Measurements from ENCODE around the gene TBPL1. TPM values are rescaled to one million over a fixed set of nuclear protein-coding genes. Genes with fewer than 3 reads are reported as not detected.

The TBPL1 gene
- total RNA-seq, 6 donors from 2014 or later = 2.6 to 18.0 (median 9.5) TPM

DNA sequence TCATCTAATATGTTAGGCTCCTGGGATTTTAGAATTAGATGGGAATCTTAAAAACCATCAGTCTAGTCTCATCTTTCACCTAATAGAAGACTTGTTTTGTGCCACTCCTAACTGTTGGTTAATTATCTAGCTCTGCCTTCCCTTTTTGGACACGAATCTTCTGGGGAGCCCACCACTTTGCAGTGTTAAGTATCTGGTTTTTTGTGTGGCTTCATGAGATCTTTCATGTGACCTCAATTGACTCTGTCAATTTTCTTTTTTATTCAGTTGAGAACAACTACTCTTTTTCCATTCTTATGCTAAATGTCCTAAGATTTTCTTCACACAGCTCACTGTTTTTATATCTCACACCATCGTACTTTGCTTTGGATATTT, 16.9 kb downstream of the TBPL1 start:
- no peaks in the 10 kb centered on the region for H3K9me3 ChIP-seq
- ATAC-seq (ENCODE audit: low FRiP score in 2 of 2) (no peak), DNase-seq (no peak)
- H3K36me3 ChIP-seq = no peaks in the 10 kb centered on the region
- TF ChIP-seq, protein P1, sequence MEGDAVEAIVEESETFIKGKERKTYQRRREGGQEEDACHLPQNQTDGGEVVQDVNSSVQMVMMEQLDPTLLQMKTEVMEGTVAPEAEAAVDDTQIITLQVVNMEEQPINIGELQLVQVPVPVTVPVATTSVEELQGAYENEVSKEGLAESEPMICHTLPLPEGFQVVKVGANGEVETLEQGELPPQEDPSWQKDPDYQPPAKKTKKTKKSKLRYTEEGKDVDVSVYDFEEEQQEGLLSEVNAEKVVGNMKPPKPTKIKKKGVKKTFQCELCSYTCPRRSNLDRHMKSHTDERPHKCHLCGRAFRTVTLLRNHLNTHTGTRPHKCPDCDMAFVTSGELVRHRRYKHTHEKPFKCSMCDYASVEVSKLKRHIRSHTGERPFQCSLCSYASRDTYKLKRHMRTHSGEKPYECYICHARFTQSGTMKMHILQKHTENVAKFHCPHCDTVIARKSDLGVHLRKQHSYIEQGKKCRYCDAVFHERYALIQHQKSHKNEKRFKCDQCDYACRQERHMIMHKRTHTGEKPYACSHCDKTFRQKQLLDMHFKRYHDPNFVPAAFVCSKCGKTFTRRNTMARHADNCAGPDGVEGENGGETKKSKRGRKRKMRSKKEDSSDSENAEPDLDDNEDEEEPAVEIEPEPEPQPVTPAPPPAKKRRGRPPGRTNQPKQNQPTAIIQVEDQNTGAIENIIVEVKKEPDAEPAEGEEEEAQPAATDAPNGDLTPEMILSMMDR (IDR thresholded peaks at IDR 0.05) = no peak
- TF ChIP-seq POLR2AphosphoS5 (IDR thresholded peaks at IDR 0.05) = no peak
- TF ChIP-seq EP300 (IDR thresholded peaks at IDR 0.05) = no peak
- no peak for TF ChIP-seq POLR2A (IDR thresholded peaks at IDR 0.05)
- no peaks in the 10 kb centered on the region for H3K27me3 ChIP-seq
- WGBS, 2 donors = 66 to 68% methylated on average over 2 of the region's 2 CpGs
- H3K4me3 ChIP-seq = no peak overlapping the region
- H3K27ac ChIP-seq = no peak overlapping the region
- H3K4me1 ChIP-seq = peaks cover 0 to 8% (median 5%) of the 10 kb centered on the region in 4 donors

DNA sequence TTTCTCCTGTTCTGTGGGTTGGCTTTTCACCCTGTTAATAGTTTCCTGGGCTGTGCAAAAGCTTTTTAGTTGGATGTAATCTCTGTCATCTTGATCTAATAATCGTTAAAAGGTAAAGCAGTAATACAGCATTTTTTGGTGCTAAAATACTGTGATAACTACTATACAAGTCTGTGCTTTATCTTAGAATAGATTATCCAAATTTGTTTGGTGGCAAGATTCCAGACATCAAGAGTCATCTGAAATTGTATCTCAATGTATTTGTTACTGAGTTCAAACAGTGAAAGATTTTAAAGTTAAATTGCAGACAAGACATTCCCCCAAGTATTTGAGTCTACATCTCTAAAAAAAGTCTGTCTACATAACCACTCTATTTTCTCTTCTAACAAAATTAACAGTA, 18.8 kb downstream of the TBPL1 start:
- ATAC-seq (ENCODE audit: low FRiP score in 2 of 2) (no peak), DNase-seq (no peak)
- 40 to 76% methylated on average over 1 of the region's 1 CpG for WGBS, 2 donors
- TF ChIP-seq EP300 (IDR thresholded peaks at IDR 0.05) (no peak), POLR2AphosphoS5 (IDR thresholded peaks at IDR 0.05) (no peak), POLR2A (IDR thresholded peaks at IDR 0.05) (no peak)
- TF ChIP-seq, protein P1 (IDR thresholded peaks at IDR 0.05) = no peak
- H3K4me3 ChIP-seq = no peak overlapping the region
- H3K4me1 ChIP-seq = peaks cover 0 to 8% (median 5%) of the 10 kb centered on the region in 4 donors
- H3K27me3 ChIP-seq = no peaks in the 10 kb centered on the region
- no peaks in the 10 kb centered on the region for H3K9me3 ChIP-seq
- H3K36me3 ChIP-seq = no peaks in the 10 kb centered on the region
- H3K27ac ChIP-seq = no peak overlapping the region

DNA sequence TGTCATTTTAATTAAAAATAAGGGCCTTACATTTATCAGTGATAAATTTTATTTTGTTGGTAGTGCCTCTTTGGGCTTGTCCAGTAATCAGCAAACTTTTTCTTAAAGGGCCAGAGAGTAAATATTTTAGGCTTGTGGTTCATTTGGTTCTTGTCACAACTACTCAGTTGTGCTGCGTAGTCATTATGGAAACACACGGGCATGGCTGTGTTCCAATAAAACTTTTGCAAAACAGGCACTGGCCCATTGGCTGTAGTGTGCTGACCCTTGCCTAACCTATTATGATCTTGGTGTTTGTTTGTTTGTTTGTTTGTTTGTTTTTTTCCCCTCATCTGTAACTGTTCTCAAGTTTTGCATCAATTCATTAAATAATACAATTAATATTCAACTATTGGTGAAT, 19.4 kb downstream of the TBPL1 start:
- ATAC-seq (ENCODE audit: low FRiP score in 2 of 2) = no peak
- Histone ChIP-seq H3K36me3 (no peaks in the 10 kb centered on the region), H3K9me3 (no peaks in the 10 kb centered on the region), H3K4me1 (peaks cover 0 to 8% (median 5%) of the 10 kb centered on the region in 4 donors), H3K27me3 (no peaks in the 10 kb centered on the region), H3K4me3 (no peak overlapping the region), H3K27ac (peak overlapping the region in 1 of 4 donors; percentile 1)
- no peak for TF ChIP-seq POLR2AphosphoS5 (IDR thresholded peaks at IDR 0.05)
- no peak for TF ChIP-seq EP300 (IDR thresholded peaks at IDR 0.05)
- no peak for TF ChIP-seq POLR2A (IDR thresholded peaks at IDR 0.05)
- TF ChIP-seq, protein P1 (IDR thresholded peaks at IDR 0.05) = no peak
- WGBS, 2 donors = 51 to 55% methylated on average over 2 of the region's 2 CpGs
- DNase-seq = no peak

GRCh38 chr6:133973109-133973971, 20.3 kb downstream of the TBPL1 start:
- DNase-seq = no peak

More at GRCh38 chr6:133973109-133973971, 20.3 kb downstream of the TBPL1 start:
- no peak for TF ChIP-seq POLR2AphosphoS5 (IDR thresholded peaks at IDR 0.05)
- TF ChIP-seq, protein P1 (IDR thresholded peaks at IDR 0.05) = peak; percentile 52 to 76 (median 69)
- Histone ChIP-seq H3K4me3 (no peak overlapping the region), H3K4me1 (peaks cover 8 to 14% (median 10%) of the 10 kb centered on the region in 4 donors), H3K27me3 (no peaks in the 10 kb centered on the region), H3K36me3 (no peaks in the 10 kb centered on the region), H3K27ac (peak overlapping the region in 1 of 4 donors; percentile 1), H3K9me3 (no peaks in the 10 kb centered on the region)
- 0 to 1% methylated on average over 4 of the region's 4 CpGs for WGBS, 2 donors
- peak in 1 of 2 donors; percentile 64 for ATAC-seq (ENCODE audit: low FRiP score in 2 of 2)
